GM10248 (cell line): ENCODE measurements around the gene FMNL2.

Experiments used
- CTCF ChIA-PET: fragments of 300-600 bp; sonication (Branson Sonifier 250); formaldehyde crosslinking; extraction: SDS; loops from one replicate; lab custom pipeline; 2021; ENCODE audit warnings: antibody characterized with exemption; lab: Yijun Ruan, JAX
- POLR2A ChIA-PET: fragments of 350-650 bp; sonication (Branson Sonifier 250); formaldehyde crosslinking; extraction: SDS; loops from one replicate; lab custom pipeline; 2020; ENCODE audit warnings: antibody characterized with exemption; lab: Yijun Ruan, JAX
- DNase-seq: peaks from one replicate; pipeline ENCODE4 v3.0.0; 2012; ENCODE audit errors: extremely low spot score
- TF ChIP-seq, protein P1 (sequence below): IDR thresholded peaks from 2 replicates; pipeline ENCODE4 v1.5.1; 2012; ENCODE audit warnings: mild to moderate bottlenecking, low read depth; ENCODE audit errors: extremely low read depth, missing control alignments, control extremely low read depth

The FMNL2 gene

DNA sequence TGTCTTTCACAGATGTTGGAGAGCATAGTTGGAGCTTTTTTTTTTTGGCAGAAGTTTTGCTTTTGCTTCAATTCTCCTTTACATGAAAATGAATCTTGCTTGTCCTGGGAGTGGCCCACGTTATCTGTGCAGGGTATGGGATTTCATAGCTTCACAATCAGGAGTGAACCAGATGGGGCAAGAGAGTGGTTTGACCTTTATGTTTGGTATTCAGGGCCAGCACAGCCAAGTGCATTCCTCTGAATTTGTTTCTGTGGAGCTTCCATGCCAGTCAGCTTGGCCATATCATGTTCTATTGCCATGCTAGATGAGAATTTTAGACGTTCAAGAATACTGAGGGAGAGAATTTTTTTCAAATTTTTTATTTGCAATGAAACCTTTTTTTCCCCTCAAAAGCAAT, 265.7 kb downstream of the FMNL2 start:
- ChIA-PET POLR2A (interaction anchor here (0.6 kb wide), 1 partner anchor 12 kb away, joined by 3 read pairs; no protein-coding TSS in a partner anchor), CTCF (interaction anchor here (1.2 to 2.0 kb wide), 4 partner anchors 12 to 411 kb away, joined by 3 to 6 read pairs (median 4); no protein-coding TSS in a partner anchor)
- TF ChIP-seq, protein P1, sequence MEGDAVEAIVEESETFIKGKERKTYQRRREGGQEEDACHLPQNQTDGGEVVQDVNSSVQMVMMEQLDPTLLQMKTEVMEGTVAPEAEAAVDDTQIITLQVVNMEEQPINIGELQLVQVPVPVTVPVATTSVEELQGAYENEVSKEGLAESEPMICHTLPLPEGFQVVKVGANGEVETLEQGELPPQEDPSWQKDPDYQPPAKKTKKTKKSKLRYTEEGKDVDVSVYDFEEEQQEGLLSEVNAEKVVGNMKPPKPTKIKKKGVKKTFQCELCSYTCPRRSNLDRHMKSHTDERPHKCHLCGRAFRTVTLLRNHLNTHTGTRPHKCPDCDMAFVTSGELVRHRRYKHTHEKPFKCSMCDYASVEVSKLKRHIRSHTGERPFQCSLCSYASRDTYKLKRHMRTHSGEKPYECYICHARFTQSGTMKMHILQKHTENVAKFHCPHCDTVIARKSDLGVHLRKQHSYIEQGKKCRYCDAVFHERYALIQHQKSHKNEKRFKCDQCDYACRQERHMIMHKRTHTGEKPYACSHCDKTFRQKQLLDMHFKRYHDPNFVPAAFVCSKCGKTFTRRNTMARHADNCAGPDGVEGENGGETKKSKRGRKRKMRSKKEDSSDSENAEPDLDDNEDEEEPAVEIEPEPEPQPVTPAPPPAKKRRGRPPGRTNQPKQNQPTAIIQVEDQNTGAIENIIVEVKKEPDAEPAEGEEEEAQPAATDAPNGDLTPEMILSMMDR, result no peak
- DNase-seq, result no peak

DNA sequence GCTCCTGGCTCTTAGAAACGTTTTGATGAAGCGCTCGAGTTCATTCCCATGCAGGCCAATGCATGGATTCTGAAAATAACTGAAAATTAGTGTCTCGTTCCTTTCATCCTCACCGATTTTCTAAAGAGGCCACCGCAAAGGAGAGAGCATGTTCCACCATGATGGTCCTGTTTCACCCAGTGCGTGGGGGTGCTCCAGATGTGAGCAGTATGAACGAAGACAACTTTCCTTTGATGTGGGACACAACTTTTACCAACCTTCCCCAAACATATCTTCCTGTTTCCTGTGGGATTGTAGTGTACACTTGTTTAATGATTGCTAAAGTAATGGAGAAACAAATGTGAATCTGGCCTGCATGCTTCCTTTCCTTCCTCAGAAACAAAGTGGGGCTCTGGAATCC, 267.8 kb downstream of the FMNL2 start:
- TF ChIP-seq, protein P1, result no peak
- CTCF ChIA-PET, result interaction anchor here (1.1 to 1.2 kb wide), 2 partner anchors 12 to 15 kb away, joined by 3 to 4 read pairs; no protein-coding TSS in a partner anchor
- no peak for DNase-seq
- POLR2A ChIA-PET, result no interaction called here

DNA sequence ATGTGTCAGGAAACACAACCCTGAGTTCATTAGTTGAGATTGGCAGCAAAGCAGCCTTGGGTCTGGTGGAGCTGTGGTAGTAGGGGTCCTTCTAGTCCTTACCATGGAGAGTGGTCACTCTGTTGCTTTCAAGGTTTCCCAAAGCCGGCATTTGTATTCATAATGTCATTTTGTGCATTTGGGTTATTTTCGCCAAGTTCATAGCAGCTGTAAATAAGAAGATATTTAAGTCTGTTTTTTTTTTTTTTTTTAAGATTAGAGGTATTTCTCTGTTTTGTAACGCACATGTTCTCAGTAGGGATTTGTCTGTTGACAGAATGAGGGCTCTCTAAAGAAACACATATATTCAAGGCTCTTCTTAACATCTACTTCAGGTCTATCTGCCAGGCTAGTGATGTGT, 268.2 kb downstream of the FMNL2 start:
- TF ChIP-seq, protein P1, result no peak
- ChIA-PET POLR2A (no interaction called here), CTCF (interaction anchor here (1.8 kb wide), 1 partner anchor 12 kb away, joined by 5 read pairs; no protein-coding TSS in a partner anchor)
- no peak for DNase-seq

DNA sequence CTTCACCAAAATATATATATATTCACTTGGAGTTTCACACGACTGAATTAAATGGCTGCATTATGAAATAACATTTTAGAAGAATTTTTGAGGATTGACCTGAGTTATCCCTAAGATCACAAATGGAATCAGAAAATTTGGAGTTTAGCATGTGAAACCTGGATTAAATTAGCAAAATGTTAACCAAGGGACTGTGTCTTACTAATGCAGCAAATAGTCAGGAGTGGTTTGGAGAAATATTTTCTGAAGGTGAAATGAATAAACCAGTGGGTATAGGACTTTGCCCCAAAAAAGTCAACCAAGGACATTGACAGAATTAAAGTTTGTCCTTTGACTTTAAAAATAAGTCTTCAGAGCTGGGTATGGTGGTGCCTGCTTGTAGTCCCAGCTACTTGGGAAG, 271.1 kb downstream of the FMNL2 start:
- TF ChIP-seq, protein P1, result no peak
- DNase-seq, result no peak
- CTCF ChIA-PET, result interaction anchor here (0.8 to 1.6 kb wide), 4 partner anchors 9 to 87 kb away, joined by 3 to 5 read pairs (median 4); no protein-coding TSS in a partner anchor
- POLR2A ChIA-PET, result no interaction called here

DNA sequence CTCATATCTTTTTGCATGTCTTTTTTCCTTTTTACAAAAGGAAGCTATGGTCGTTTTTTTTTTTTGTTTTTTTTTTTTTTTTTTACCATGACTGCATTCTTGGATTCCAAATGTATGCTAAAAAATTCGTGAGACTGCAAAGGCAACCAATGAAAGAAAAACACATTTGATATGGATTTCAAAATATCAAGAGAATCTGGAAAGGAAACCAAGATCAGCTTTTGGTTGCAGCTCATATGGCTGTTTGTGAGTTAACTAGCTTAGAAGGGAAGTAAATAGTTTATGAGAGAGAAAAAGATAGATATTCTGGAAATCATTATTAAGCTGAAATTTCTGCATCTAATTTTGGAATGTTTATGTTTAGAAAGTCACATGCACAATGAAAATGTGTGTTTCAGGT, 272.0 kb downstream of the FMNL2 start:
- ChIA-PET POLR2A (interaction anchor here (0.6 kb wide), 1 partner anchor 111 kb away, joined by 3 read pairs; no protein-coding TSS in a partner anchor), CTCF (interaction anchor here (0.8 to 1.6 kb wide), 6 partner anchors 8 to 417 kb away, joined by 3 to 5 read pairs (median 4); no protein-coding TSS in a partner anchor)
- TF ChIP-seq, protein P1, result no peak
- no peak for DNase-seq

DNA sequence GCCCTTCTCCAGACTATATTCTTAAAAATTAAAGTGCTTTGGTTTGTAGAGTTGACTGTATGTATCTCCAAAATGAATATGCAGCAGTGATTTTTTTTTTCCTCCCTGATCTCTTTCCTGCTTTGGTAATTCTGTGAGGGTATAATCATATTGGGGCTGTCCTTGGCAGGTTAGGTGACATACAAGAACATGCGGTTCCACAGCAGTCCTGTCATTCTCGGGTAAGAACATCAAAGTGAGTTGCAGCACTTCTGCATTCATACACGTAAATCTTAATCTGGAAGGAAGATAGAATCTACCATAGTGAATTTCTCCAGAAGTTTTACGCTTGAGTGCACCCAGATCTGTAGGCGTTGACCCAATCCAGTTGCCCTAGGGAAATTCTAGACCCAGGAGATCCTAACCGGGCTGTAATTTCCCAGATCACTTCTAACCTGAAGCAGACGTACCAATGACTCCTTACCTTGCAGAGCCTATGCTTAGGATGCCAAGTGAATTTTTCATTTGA, 272.9 kb downstream of the FMNL2 start:
- DNase-seq, result no peak
- ChIA-PET POLR2A (no interaction called here), CTCF (no interaction called here)
- TF ChIP-seq, protein P1, result no peak

DNA sequence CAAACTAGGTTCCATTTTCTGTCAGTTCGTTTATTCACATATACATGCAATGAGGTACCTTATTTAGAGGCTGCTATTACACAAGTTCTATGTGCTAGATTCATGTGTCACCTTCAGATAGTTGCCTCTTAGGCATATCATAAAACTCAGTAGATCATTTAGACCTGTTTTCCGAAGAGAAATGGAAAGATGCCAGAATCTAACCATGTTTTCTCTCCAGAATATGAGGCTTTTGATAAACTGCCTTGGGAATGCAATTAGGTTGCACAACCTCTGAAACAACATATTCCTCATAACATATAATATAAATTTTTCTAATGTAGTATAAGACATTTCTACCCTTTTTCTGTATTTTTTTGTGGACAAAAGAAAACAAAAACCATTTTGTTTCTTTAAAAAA, 274.2 kb downstream of the FMNL2 start:
- ChIA-PET POLR2A (no interaction called here), CTCF (no interaction called here)
- no peak for DNase-seq
- TF ChIP-seq, protein P1, result no peak
